Medulla oblongata (tissue), 1 donor: ENCODE data around the gene SPINK13.
"Not testable (repeated sequence)": the region's sequence is repeated elsewhere in the genome, so short reads cannot be mapped to it uniquely, and the experiment has no call there.

Experiments used
- DNase-seq: peaks from one replicate; pipeline ENCODE4 v3.0.0-alpha.2; 2015; ENCODE audit errors: extremely low spot score

Gene SPINK13

DNA sequence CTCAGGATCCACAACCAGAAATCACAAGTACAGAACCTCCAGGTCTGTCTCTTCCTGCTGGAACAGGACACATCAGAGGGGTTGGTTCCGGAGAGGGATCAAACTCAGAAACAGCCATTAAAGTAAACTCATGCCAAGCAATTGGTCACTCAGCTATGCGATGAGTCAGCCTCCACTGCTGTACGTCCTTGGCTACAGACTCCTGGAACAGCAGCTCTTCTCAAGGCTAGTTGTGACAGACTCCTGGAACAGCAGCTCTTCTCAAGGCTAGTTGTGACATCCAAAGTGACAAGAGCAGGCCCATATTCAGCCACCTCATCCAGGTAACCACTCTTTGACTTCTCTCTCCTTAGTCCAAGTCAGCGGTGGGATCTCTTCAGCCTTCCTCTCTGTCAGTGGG lies at the start of gene SPINK13:
TSS of gene SPINK13 (plus strand) at position 229 of the 400 bp plus-strand sequence. CDS start 1,279 bp downstream, outside the sequence.
- no peak for DNase-seq

GRCh38 chr5:148221508-148221907 lies 47.1 kb upstream of the SPINK13 start:
- no peak for DNase-seq

DNA sequence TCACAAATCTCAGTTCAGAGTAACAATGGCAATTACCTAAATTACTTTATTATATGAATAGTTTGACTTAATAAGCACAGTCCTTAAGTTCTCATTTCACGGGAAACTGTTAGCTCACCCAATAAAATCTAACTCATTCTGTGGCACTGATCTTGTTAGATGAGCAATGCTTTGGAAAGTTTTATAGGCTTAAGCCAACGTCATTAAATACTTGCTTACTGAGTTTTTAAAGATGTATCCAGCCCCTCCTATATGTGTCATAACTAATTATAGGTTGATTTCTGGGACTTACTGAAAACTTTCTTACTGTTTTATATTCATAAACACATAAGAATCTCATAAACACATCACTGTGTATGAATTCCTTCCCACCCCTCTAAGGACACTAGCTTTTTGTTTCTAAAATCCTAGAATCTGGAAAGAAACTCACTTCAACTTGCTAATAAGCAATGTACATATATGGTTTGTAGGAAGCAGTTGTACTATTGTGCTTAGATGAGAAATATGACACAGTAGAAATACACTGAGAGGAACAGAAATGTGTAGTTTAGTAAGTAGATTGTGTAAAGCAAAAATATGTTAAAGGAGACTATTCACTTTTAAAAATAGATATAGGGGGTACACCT lies 44.4 kb upstream of the SPINK13 start:
- no peak for DNase-seq

DNA sequence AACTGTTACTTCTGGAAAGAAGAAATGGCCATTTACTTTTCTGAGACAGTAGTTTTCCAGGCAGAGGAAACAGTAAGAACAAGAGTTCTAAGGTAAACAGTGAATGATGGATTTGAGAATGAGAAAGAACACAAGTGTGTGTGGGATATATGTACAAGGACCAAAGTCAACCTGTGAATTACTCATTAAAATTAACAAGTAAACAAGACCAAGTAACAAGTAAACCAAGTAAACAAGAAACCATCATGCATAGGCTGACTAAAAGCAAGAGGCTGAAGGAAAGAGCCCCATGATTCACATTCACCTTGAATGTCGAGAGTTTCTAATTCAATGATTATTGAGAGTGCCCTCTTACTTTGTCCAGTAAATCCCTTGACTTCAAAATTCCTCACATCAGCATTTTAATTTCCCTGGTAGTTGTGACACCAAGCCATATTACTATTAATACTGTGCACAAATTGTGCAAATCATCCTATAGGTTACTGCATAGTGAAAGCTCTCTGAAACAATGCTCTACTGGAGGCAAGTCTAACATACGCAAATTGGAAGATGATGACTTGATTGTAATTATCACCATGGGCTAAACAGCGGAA lies 40.1 kb upstream of the SPINK13 start:
- no peak for DNase-seq

- DNase-seq = no peak
Observed at GRCh38 chr5:148229840-148230239, 38.8 kb upstream of the SPINK13 start.

- no peak for DNase-seq
Observed at GRCh38 chr5:148230240-148230639, 38.4 kb upstream of the SPINK13 start.

- no peak for DNase-seq
Observed at GRCh38 chr5:148237785-148238417, 30.7 kb upstream of the SPINK13 start.

- no peak for DNase-seq
Observed at GRCh38 chr5:148238418-148238794, 30.2 kb upstream of the SPINK13 start, which contains the start of gene MARCOL. MARCOL (plus strand) TSS chr5:148238525; CDS start chr5:148238598, 73 bp downstream.

DNA sequence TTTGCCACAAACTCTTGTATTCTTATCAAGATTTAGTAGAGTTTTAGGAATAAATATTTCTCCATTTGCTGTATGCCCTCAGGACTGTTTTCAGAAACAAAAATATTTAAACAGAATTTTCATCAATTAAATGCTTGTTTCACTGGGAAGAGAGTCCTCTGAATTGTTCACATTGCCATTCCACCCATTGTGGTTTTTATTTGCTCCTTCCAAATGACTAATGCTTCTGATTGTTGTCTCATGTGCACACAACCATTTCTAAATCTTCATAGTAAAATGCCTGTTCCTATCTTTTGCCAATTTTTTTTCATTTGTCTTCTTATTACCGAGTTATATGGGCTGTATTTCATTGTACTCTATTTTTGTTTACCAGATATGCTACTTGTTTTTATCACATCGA lies 19.7 kb upstream of the SPINK13 start:
- no peak for DNase-seq

DNA sequence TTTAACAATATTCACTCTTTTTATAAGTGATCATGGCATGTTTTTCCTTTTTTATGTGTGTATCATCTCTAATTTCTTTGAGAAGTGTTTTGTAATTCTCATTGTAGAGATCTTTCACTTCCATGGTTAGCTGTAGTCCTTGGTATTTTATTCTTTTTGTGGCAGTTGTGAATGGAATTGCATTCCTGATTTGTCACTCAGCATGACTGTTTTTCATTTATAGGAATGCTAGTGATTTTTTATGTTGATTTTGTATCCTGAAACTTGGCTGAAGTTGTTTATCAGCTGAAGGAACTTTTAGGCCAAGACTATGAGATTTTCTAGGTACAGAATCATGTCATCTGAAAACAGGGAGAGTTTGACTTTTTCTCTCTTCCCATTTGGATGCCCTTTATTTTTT lies 13.1 kb upstream of the SPINK13 start:
- no peak for DNase-seq

DNA sequence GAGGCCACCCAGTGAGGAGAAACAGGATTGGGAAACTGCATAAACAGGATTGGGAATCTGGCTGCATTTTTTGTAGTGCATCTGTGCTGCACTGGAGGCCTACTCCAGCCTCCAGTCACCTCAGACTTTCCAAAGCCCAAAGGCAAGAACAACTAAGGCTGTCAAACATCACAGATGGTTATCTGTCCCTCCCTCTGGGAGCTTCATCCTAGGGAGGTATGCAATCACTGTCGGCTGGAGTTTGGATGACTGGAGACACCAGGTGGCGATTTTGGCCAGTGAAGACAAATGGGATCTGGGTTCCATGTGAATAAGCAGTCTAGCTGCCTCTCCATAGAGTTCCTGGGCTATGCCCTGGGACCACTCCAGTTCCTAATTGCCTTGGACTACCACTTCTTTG lies 9.3 kb upstream of the SPINK13 start:
- no peak for DNase-seq

- DNase-seq = no peak
Observed at GRCh38 chr5:148261221-148261620, 7.4 kb upstream of the SPINK13 start.

- no peak for DNase-seq
Observed at GRCh38 chr5:148267962-148268361, 632 bp upstream of the SPINK13 start.

- not testable (repeated sequence) for DNase-seq
Observed at GRCh38 chr5:148275129-148275528, 6.5 kb downstream of the SPINK13 start.

DNA sequence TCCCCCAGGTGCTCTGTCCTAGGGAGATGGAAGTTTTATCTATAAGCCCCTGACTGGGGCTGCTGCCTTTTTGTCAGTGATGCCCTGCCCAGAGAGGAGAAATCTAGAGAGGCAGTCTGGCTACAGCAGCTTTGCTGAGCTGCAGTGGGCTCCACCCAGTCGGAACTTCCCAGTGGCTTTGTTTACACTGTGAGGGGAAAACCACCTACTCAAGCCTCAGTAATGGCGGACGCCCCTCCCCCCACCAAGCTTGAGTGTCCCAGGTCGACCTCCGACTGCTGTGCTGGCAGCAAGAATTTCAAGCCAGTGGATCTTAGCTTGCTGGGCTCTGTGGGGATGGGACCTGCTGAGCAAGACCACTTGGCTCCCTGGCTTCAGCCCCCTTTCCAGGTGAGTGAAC lies 12.3 kb downstream of the SPINK13 start:
- not testable (repeated sequence) for DNase-seq

DNA sequence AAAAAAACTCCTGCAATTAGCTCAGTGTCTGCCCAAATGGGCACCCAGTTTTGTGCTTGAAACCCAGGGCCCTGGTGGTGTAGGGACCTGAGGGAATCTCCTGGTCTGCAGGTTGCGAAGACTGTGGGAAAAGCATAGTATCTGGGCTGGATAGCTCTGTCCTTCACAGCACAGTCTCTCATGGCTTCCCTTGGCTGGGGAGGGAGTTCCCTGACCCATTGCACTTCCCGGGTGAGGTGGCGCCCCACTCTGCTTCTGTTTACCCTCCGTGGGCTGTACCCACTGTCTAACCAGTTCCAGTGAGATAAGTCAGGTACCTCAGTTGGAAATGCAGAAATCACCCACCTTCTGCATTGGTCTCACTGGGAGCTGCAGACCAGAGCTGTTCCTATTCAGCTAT lies 12.7 kb downstream of the SPINK13 start:
- not testable (repeated sequence) for DNase-seq

- DNase-seq = peak; percentile 36
Observed at GRCh38 chr5:148290271-148291195, 21.9 kb downstream of the SPINK13 start.

DNA sequence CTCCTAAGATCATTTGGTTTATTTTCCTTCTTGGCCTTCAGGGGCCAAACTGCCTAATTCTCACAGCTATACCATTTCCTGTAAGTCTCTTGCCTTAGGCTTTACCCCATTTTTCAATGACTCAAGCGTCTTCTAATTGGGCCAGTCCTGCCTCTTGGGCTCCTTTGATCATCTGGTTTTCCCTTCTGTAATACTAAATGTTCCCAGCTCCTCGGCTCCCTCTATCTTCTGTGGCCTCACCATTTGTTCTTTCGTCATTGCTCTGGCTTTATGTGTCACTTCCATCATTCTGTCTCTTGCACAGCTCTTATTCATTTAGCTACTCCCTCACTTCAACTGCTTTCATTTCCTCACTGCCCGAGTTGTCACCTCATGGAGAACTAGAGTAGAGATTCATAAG lies 29.1 kb downstream of the SPINK13 start:
- DNase-seq = no peak

DNA sequence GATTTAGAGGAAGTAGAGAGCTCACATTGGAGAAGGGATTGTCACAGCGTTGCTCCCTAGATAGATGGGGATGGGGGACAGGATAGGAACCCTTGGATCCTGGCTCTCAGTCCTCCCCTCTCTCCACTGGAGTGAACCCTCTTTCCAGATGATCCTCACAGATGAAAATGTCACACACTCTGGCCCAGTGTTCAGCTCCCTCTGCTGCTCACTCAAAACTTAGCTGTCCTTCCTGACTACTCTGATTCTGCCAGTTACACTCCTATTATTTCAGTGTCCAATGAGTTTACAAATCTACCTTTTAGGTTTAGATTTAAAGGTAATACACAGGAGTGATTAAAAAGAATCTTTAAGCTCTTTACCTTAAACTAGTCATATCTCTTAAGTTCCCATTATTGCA lies 37.9 kb downstream of the SPINK13 start:
- no peak for DNase-seq

DNA sequence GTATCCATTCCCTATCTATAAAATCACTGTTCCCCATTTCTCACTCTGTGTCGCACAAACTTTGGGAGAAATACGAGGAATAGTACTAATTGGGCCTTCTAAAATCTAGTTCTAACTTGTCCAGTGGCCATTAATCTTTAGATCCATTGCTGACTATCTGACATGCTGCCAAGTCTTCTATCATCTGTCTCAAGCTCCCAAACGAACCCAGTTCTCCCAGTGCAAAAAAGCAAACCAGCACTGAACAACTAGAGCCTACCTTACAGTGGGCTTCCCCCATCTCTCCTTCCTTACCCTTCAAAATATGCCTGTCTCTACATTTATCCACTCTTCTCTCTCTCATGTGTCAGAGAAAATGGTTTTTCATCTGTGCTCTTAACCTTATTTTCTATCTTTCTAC lies 40.4 kb downstream of the SPINK13 start:
- no peak for DNase-seq

DNA sequence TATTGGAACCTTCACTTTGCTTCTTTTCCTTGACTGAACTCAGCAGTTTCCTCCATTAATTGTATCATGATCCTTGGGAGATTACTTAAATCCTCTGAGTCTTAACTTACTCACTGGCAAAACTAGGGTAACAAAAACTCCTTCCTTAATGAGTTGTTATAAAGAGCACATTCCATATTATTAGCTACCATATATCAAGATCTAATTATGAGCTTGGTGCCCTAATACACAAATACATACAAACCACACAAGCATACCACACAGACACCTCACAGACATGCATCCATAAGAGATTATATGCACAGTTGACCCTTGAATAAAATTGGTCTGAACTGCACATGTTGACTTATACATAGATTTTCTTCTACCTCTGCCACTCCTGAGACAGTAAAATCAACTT lies 41.2 kb downstream of the SPINK13 start:
- DNase-seq = no peak

DNA sequence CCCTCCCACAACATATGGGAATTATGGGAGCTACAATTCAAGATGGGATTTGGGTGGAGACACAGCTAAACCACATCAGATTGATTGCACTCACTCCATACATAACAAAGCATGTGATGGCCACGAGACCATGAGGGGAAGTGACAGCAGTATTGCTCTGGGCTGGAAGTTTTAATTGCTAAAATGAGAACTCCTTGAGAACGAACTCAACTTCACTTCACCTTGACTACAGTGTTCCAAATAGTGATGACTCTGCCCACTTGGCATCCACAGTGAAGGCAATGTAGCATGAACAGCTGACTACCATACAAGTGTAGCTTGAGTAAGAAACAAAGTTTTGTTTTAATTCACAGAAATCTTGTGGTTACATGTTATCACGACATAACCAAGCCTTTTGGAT lies 42.9 kb downstream of the SPINK13 start:
- DNase-seq = no peak
